BE2C (cell line): ENCODE results near the gene PDE8A.

ENCODE experiments used
- DNase-seq: peaks from one replicate; pipeline ENCODE4 v3.0.0-alpha.2; 2020
- H3K27me3 ChIP-seq: fragments of 250-450 bp; sonication (Bioruptor Pico); 2 replicates; pipeline ENCODE4 v1.5.1; 2020; ENCODE audit warnings: mild to moderate bottlenecking
- H3K36me3 ChIP-seq: fragments of 250-450 bp; sonication (Bioruptor Pico); 2 replicates; pipeline ENCODE4 v1.5.1; 2020; ENCODE audit warnings: mild to moderate bottlenecking
- H3K4me1 ChIP-seq: fragments of 250-450 bp; sonication (Bioruptor Pico); 2 replicates; pipeline ENCODE4 v1.5.1; 2020
- H3K4me3 ChIP-seq: 2 replicates; pipeline ENCODE4 v1.5.1; 2011; ENCODE audit warnings: low read depth, low read length
- H3K9me3 ChIP-seq: fragments of 250-450 bp; sonication (Bioruptor Pico); 2 replicates; pipeline ENCODE4 v1.5.1; 2020
- CTCF ChIP-seq: IDR thresholded peaks from 2 replicates; pipeline ENCODE4 v1.5.1; 2012; ENCODE audit warnings: mild to moderate bottlenecking, low read depth, low read length

Gene PDE8A

GRCh38 chr15:85137489-85138168 is 156.0 kb downstream of the PDE8A start:
- Histone ChIP-seq H3K4me3 (no peak overlapping the region), H3K4me1 (peaks cover 12% of the 10 kb centered on the region), H3K27me3 (no peaks in the 10 kb centered on the region), H3K36me3 (peaks cover 16% of the 10 kb centered on the region), H3K9me3 (no peaks in the 10 kb centered on the region)
- TF ChIP-seq CTCF, result no peak
- no peak for DNase-seq

DNA sequence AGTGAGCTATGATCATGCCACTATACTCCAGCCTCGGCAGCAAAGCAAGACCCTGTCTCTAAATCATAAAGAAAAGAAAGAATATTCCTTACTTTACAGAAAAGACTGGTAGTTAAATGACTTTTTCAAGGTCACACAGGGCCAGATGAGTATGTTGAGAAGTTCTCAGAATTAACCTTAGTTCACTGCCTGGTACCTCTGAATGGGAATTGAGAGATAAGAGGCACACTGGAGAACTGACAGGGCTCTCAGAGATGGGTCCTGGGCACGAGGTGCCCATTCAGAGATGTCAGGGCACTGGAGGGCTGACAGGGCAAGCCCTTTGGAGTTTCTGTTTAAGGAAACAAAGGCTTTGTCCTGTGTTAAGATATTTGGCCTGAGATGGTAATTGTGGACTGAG is 157.7 kb downstream of the PDE8A start:
- no peak for DNase-seq
- peaks cover 13% of the 10 kb centered on the region for H3K4me1 ChIP-seq
- H3K4me3 ChIP-seq, result no peak overlapping the region
- no peaks in the 10 kb centered on the region for H3K27me3 ChIP-seq
- no peaks in the 10 kb centered on the region for H3K9me3 ChIP-seq
- no peak for TF ChIP-seq CTCF
- H3K36me3 ChIP-seq, result peaks cover 16% of the 10 kb centered on the region

DNA sequence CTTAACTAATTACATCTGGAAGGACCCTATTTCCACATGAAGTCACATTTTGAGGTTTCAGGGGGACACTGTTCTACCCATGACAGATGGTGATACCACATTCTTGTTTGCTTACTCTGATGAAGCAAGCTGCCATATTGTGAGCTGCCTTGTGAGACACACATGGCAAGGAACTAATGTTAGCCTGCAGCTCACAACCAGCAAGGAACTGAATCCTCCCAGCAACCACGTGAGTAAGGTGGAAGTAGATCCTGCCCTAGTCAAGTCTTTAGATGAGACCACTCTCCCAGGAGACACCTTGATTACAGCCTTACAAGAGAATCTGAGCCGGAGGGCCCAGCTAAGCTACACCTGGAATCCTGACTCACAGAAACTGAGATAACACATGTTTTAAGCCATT is 160.1 kb downstream of the PDE8A start:
- no peak for TF ChIP-seq CTCF
- Histone ChIP-seq H3K9me3 (no peaks in the 10 kb centered on the region), H3K36me3 (peaks cover 13% of the 10 kb centered on the region), H3K4me3 (no peak overlapping the region), H3K27me3 (no peaks in the 10 kb centered on the region), H3K4me1 (peaks cover 13% of the 10 kb centered on the region)
- DNase-seq, result no peak

DNA sequence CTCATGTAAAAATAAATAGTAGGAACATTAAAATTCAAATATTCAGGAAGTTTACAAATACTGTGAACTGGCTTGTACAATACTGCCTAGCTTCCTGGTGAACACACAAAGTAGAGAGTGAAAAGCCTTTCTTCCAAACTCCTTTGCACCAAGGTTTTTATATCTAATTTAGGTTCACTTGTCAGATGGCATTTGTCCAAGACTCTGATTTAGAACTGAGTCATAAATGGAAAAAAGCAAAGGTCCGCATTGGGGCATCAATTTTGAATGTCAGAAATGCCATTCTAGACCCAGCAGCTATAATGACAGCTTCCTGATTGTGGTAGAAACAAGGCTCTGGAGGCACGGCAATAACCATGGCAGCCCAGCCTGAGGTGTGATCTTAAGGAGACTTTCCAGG is 160.7 kb downstream of the PDE8A start:
- peaks cover 13% of the 10 kb centered on the region for H3K4me1 ChIP-seq
- DNase-seq, result no peak
- peaks cover 13% of the 10 kb centered on the region for H3K36me3 ChIP-seq
- no peak for TF ChIP-seq CTCF
- H3K9me3 ChIP-seq, result no peaks in the 10 kb centered on the region
- H3K27me3 ChIP-seq, result no peaks in the 10 kb centered on the region
- H3K4me3 ChIP-seq, result no peak overlapping the region

DNA sequence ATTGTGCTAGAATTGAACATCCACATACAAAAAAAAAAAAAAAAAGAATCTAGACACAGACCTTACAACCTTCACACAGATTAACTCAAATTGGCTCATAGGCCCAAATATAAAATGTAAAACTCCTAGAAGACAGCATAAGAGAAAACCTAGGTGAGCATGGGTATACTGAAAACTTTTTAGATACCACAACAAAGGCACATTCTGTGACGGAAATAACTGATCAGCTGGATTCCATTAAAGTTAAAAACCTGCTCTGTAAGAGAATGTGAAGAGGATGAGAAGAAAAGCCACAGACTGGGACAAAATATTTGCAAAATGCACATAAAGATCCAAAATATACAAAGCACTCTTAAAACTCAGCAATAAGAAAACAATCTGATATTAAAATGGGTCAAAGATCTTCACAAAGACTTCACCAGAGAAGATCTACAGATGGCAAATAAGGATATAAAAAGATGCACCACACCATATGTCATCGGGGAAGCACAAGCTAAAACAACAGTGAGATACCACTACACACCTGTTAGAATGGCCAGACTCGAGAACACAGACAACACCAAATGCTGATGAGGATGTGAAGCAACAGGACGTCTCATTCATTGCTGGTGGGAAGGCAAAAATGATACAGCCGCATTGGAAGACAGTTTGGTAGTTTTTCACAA is 167.9 kb downstream of the PDE8A start:
- Histone ChIP-seq H3K4me1 (no peaks in the 10 kb centered on the region), H3K9me3 (no peaks in the 10 kb centered on the region), H3K36me3 (no peaks in the 10 kb centered on the region), H3K4me3 (no peak overlapping the region), H3K27me3 (no peaks in the 10 kb centered on the region; the same call in 1 of the 2 replicates)
- no peak for DNase-seq
- no peak for TF ChIP-seq CTCF

DNA sequence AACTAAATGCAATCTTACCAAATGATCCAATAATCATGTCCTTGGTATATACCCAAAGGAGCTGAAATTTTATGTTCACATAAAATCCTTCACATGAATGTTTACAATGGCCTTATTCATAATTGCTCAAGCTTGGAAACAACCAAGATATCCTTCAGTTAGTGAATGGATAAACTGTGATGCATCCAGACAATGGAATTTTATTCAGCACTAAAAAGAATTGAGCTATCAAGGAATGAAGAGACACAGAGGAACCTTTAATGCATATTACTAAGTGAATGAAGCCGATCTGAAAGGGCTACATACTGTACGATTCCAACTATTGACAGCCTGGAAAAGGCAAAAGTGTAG is 168.4 kb downstream of the PDE8A start:
- no peaks in the 10 kb centered on the region; the same call in 1 of the 2 replicates for H3K27me3 ChIP-seq
- no peaks in the 10 kb centered on the region for H3K4me1 ChIP-seq

More for the DNA sequence above, 168.4 kb downstream of the PDE8A start:
- TF ChIP-seq CTCF, result no peak
- Histone ChIP-seq H3K9me3 (no peaks in the 10 kb centered on the region), H3K36me3 (no peaks in the 10 kb centered on the region), H3K4me3 (no peak overlapping the region)
- DNase-seq, result no peak
